Liver (tissue), 3 donors: ENCODE results near the gene DKK2.

Experiments used
- EGR1 ChIP-seq, 2 donors: IDR thresholded peaks; 2 replicates each; pipeline ENCODE4 v1.6.1; 2016 to 2018; ENCODE audit warnings: antibody characterized with exemption in 2 of 2, low read depth in 2 of 2
- FOXA1 ChIP-seq: IDR thresholded peaks from 2 replicates; pipeline ENCODE4 v1.6.1; 2016; ENCODE audit warnings: antibody characterized with exemption
- GABPA ChIP-seq, 2 donors: IDR thresholded peaks in 1 of 2; conservative IDR thresholded peaks in 1 of 2; 2 replicates each; pipeline ENCODE4 v1.6.1; 2016; ENCODE audit warnings: antibody characterized with exemption in 2 of 2, mild to moderate bottlenecking in 1 of 2, moderate library complexity in 1 of 2
- HNF4A ChIP-seq, 2 donors: conservative IDR thresholded peaks; 2 replicates each; pipeline ENCODE4 v1.6.1; 2016; ENCODE audit warnings: antibody characterized with exemption in 2 of 2, mild to moderate bottlenecking in 2 of 2
- JUND ChIP-seq, 2 donors: IDR thresholded peaks; 2 replicates each; pipeline ENCODE4 v1.6.1; 2016; ENCODE audit warnings: antibody characterized with exemption in 2 of 2
- RAD21 ChIP-seq, 2 donors: IDR thresholded peaks; 2 replicates each; pipeline ENCODE4 v1.6.1; 2016; ENCODE audit warnings: antibody characterized with exemption in 2 of 2, mild to moderate bottlenecking in 2 of 2
- RXRA ChIP-seq, 2 donors: IDR thresholded peaks; 2 replicates each; pipeline ENCODE4 v1.6.1; 2017 to 2018; ENCODE audit warnings: antibody characterized with exemption in 2 of 2, mild to moderate bottlenecking in 1 of 2
- YY1 ChIP-seq: IDR thresholded peaks from 2 replicates; pipeline ENCODE4 v1.6.1; 2016; ENCODE audit warnings: antibody characterized with exemption, mild to moderate bottlenecking
- TF ChIP-seq, protein P1 (sequence below): fragments of 150-350 bp; IDR thresholded peaks from 2 replicates; pipeline ENCODE4 v1.5.1; 2017; ENCODE audit warnings: improper control_type of control experiment, low read depth, low read length; ENCODE audit not compliant: missing input control
- TF ChIP-seq, protein P2 (sequence below): IDR thresholded peaks from 2 replicates; pipeline ENCODE4 v1.6.1; 2016; ENCODE audit warnings: antibody characterized with exemption
- TF ChIP-seq, protein P3 (sequence below): IDR thresholded peaks from 2 replicates; pipeline ENCODE4 v1.6.1; 2016; ENCODE audit warnings: antibody characterized with exemption
- donor health status: healthy.
- donor health status: healthy.

DNA sequence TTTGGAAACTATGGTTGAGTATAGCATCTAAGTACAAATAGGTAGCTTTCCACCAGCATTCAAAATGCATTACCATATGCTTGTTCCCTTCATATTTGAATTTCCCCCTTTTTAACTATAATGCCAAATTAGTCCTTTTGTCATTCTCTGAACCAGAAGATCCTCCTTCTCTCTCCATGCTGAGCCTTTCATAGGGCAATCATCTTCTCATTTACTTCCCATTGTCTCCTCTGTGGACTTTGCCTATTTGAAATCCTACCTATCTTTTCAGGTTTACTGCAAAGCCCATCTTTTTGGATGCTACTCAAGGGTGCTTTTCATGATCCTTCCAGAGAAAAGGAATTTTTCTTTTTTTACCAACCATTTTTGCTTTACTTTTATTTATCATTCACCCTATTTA, 54.7 kb downstream of the DKK2 start:
- TF ChIP-seq HNF4A (conservative IDR thresholded peaks at IDR 0.05) (no peak), GABPA (IDR thresholded peaks at IDR 0.05 in 1 of 2, conservative IDR thresholded peaks at IDR 0.05 in 1 of 2) (no peak), JUND (IDR thresholded peaks at IDR 0.05) (no peak), YY1 (no peak), FOXA1 (no peak), RAD21 (IDR thresholded peaks at IDR 0.05) (no peak), RXRA (IDR thresholded peaks at IDR 0.05) (no peak), EGR1 (IDR thresholded peaks at IDR 0.05; ENCODE audit: low read depth in 2 of 2) (no peak)
- TF ChIP-seq, protein P1, sequence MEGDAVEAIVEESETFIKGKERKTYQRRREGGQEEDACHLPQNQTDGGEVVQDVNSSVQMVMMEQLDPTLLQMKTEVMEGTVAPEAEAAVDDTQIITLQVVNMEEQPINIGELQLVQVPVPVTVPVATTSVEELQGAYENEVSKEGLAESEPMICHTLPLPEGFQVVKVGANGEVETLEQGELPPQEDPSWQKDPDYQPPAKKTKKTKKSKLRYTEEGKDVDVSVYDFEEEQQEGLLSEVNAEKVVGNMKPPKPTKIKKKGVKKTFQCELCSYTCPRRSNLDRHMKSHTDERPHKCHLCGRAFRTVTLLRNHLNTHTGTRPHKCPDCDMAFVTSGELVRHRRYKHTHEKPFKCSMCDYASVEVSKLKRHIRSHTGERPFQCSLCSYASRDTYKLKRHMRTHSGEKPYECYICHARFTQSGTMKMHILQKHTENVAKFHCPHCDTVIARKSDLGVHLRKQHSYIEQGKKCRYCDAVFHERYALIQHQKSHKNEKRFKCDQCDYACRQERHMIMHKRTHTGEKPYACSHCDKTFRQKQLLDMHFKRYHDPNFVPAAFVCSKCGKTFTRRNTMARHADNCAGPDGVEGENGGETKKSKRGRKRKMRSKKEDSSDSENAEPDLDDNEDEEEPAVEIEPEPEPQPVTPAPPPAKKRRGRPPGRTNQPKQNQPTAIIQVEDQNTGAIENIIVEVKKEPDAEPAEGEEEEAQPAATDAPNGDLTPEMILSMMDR, result no peak
- TF ChIP-seq, protein P2, sequence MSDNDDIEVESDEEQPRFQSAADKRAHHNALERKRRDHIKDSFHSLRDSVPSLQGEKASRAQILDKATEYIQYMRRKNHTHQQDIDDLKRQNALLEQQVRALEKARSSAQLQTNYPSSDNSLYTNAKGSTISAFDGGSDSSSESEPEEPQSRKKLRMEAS, result no peak
- TF ChIP-seq, protein P3, sequence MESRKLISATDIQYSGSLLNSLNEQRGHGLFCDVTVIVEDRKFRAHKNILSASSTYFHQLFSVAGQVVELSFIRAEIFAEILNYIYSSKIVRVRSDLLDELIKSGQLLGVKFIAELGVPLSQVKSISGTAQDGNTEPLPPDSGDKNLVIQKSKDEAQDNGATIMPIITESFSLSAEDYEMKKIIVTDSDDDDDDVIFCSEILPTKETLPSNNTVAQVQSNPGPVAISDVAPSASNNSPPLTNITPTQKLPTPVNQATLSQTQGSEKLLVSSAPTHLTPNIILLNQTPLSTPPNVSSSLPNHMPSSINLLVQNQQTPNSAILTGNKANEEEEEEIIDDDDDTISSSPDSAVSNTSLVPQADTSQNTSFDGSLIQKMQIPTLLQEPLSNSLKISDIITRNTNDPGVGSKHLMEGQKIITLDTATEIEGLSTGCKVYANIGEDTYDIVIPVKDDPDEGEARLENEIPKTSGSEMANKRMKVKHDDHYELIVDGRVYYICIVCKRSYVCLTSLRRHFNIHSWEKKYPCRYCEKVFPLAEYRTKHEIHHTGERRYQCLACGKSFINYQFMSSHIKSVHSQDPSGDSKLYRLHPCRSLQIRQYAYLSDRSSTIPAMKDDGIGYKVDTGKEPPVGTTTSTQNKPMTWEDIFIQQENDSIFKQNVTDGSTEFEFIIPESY, result no peak
